NCI-H2029 treated with DMSO at 0.1 percent for 48 hours (cell line): ENCODE measurements around the gene PANX2.
"Not testable (repeated sequence)": the region's sequence is repeated elsewhere in the genome, so short reads cannot be mapped to it uniquely, and the experiment has no call there.

Experiments
- DNase-seq: peaks from one replicate; lab custom pipeline; 2025; lab: John Stamatoyannopoulos, UW

Gene PANX2

GRCh38 chr22:50148166-50148500 is 22.4 kb upstream of the PANX2 start:
- no peak for DNase-seq

- no peak for DNase-seq
These were observed 21.4 kb upstream of the PANX2 start for GRCh38 chr22:50148991-50149721.

DNA sequence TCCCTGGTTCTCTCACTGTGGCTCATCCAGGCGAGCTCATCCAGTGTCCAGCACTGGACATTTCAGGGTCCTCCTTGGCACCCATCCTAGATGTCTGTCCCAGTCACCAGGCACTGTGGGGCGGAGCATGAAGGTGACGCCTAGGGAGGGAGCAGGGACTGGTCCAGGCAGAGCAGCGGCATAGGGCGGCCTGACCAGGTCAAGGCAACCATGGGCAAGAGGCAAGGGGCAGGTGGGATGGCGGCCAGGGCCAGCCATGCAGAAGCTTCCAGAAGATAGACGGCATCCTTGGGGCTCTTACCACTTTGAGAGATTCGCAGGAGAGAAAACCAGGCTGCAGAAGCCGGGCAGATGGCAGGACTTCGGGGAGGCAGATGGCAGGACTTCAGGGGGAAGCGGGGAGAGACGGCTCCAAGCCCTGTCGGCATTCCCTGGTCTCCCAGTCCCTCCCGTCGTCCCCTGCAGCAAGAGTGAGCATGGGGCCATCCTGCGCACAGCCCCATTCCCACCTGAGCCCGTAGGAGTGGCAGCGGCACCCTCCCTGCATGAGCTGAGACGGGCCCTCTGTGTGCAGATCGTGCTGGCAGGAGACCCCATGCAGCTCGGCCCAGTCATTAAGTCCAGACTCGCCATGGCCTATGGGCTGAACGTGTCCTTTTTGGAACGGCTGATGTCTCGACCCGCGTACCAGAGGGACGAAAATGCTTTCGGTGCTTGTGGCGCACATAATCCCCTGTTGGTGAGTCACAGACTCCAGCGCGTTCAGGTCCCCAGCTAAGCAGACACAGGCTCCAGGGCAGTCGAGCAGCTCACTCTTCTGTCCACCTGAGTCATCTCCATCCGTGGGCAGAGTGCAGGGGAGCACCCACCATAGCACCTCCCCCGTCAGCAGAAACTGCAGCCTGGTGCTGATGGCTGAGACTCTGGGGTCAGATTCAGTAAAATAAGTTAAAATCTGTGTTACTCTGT is 20.1 kb upstream of the PANX2 start:
- no peak for DNase-seq

DNA sequence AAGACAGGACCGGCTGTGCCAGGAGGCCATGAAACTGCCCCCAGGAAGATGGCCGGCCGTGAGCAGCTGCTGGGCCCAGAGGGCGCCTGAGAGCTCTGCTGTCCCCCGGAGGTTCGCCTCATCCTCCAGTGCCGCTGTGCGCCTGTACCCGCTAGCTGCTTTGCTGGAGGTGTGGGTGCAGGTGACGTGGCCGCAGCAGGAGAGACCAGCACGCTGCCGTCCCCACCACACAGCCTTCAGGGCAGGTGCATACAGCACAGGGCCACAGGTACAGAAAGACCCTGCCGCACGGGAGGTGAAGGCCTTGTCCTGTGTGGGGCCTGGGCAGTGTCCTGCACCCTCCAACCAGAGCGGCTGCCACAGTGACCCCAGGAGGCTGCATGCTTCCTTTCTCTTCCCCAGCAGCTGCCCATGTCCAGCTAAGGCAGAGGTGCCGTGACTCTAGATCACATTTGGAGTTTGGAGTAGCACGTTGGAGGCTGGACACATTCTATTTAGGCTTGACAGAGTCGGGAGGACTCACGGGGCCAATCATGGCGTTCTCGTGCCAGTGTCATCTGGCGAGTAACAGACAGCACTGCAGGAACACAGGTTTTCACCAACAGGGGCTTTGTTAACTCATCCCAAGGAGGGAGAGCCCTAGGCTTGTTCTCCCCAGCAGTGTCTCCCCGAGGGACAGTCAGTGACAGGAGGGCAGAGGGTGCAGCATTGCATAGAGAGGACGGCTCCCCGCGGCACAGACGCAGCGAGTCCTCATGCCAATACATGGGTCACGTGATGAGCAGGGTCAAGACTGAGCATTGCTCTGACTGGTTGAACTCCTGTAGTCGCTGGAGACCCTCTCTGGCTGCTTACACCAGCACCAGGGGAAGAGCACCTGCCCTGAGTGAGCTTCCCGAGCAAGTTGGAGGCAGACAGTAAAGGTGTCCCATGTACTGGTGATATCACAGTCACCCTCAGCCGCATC is 18.7 kb upstream of the PANX2 start:
- no peak for DNase-seq

DNA sequence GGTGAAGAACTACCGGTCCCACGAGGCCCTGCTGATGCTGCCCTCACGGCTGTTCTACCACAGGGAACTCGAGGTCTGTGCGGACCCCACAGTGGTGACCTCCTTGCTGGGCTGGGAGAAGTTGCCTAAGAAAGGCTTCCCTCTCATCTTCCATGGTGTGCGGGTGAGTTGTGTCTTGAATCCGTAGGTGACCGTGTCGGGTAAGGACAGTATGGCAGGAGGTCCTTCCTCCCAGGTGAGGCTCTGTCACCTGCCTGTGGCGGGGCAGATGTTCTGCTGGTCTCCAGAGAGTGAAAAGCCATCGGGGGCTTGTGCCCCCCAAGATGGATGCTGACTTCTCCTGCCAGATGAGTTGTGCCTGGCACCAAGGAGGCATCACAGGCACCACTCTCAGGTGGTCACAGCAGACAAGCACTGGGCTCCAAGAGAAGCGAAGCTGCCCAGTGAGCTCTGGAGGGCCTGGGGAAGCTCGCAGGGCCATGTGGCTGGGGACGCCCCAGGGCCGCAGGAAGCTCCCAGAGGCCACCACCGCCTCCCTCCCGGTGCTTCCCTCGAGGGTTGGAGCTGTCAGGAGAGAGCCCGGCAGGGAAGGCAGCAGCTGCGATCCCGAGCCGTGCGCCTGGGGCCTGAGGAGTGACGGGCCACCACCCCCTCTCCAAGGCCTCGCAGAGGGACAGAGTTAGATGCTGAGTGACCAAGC is 17.3 kb upstream of the PANX2 start:
- no peak for DNase-seq

GRCh38 chr22:50153756-50154140 is 16.8 kb upstream of the PANX2 start:
- DNase-seq, result no peak

DNA sequence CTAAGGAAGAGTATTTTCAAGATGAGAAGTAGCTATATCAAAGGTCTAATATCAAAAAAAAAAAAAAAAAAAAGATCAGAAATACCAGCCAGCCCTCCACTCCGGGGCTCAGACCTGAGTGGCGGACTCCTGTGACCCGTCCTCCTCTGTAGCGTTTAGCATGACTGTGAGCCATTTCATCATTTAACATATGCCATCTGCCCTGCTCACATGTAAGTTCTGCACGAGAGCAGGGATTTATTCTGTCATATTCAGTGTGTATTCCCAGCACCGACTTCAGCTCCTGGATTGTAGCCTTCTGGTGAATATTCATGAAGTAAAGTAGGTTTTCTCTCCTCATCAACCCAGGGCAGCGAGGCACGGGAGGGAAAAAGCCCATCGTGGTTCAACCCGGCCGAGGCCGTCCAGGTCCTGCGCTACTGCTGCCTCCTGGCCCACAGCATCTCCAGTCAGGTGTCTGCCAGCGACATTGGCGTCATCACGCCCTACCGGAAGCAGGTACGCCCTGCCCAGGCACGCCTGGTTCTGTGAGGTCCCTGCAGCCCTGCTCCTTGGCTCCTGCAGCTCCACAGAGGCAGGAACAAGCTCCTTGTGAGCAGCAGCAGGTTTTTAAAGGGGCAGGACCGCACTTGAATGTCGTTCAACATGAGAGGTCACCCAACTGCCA is 12.7 kb upstream of the PANX2 start:
- DNase-seq, result no peak

DNA sequence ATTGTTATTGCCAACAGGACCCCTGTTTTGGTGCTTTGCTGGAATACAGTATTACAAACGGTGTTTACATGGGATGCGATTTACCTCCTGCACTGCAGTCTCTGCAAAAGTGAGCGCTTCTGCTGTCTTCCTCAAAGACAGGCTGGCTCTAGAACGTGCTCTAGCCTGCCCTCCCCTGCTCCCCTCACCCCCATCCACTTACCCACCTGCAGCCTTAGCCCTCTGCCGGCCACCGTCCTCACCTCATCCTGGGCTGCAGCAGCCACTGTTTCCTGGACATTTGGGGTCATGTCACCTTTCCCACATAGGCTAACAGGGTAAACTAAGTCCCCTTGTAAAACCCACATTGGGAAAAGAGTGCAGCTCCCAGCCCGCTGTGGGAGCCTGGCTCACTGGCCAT is 9.6 kb upstream of the PANX2 start:
- DNase-seq, result no peak

GRCh38 chr22:50161508-50162390 is 8.8 kb upstream of the PANX2 start:
- DNase-seq, result no peak

- DNase-seq, result no peak
These were observed 8.1 kb upstream of the PANX2 start for GRCh38 chr22:50162391-50162956.

DNA sequence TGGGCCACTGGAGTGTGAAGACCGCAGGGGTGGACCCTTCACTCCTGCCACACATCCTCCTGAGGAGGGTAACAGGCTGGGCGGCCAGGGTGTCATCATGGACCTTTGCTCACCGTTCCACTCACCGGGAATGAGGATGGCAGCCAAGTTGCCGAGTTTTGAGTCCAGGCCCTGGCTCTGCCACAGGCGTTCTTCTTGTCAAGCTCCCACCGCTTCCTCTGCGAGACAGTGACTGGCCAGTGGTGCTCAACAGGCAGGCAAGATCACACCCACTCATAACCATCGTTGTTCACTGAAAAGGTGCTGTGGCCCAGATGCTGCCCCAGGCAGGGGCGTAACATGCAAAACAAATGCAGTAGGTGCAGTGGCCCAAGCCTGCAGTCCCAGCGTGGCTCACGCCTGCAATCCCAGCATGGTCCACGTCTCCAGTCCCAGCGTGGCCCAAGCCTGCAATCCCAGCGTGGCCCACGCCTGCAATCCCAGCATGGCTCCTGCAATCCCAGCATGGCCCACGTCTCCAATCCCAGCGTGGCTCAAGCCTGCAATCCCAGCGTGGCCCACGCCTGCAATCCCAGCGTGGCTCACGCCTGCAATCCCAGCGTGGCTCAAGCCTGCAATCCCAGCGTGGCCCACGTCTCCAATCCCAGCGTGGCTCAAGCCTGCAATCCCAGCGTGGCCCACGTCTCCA is 5.0 kb upstream of the PANX2 start:
- no peak for DNase-seq

- DNase-seq, result no peak
These were observed 2.6 kb upstream of the PANX2 start for GRCh38 chr22:50167689-50168489.

DNA sequence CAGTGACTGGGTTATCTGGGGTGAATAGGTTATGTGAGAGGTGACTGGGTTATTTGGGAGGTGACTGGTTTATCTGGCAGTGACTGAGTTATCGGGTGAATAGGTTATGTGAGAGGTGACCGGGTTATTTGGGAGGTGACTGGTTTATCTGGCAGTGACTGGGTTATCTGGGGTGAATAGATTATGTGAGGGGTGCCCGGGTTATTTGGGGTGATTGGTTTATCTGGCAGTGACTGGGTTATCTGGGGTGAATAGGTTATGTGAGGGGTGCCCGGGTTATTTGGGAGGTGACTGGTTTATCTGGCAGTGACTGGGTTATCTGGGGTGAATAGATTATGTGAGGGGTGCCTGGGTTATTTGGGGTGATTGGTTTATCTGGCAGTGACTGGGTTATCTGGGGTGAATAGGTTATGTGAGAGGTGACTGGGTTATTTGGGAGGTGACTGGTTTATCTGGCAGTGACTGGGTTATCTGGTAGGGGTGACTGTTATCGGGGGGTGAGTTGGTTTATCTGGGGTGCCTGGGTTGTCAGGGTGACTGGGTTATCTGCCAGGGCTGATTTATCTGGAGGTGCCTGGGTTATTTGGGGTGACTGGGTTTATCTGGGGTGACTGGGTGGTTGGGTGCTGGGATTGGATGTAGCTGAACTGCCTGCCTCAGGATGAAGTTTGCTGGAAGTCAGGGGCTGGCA is 1.9 kb upstream of the PANX2 start:
- DNase-seq, result not testable (repeated sequence)

DNA sequence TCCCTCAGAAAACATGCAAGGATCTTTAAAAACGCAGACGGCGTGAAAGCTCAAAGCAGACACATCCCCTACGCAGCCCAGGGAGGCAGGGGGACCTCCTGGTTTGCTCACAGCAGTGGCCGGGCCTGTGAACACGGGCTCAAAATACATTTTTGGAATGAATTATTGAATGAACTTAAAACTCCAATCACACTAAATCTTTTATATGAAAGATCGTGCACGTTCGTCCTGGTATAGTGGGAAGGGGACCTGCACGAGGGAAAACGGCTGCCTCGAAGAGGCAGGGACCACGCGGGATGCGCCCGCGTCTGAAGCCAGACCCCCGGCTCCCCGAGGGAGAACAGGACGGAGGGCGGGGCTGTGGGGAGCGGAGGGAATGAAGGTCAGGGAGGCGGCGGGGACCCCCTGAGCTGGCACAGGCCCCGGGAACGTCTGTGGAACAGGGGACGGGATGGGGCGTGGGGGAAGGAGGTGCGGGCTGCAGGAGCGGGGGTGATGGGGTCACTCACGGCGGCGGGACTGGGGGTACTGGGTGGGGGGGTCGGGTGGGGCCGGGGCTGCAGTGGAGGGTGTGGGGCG is 1.3 kb upstream of the PANX2 start:
- no peak for DNase-seq

DNA sequence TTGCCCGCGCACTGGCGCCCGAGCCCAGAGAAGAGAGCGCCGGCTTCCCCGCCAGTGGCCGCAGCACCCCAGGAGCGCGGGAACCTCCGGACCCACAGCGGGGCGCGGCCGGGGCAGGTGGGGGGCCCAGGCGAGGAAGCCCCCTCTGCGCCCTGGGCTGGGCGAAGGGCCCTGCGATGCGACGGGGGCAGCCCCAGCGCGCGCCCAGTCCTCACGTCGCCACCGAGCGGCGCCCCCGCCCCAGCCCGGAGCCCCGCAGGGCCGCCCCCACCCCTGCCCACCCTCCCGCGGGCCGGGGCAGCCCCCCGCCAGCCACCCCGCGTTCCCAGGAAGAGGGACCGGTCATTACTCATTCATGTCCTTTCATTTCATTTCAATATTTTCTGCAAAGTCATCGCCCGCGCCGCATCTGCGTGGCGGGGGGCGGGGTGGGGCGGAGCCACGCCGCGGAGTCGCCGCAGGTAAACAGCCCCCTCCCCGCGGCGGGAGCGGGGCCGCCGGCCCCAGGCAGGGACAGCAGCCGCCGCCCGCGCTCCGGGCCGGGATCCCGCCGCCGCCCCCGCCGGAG is 673 bp upstream of the PANX2 start:
- no peak for DNase-seq

GRCh38 chr22:50171319-50171964 is 911 bp downstream of the PANX2 start:
- DNase-seq, result no peak
